GM19395 (cell line): Measurements from ENCODE around the gene FN3KRP.

Experiments
- ATAC-seq: cut with Tn5 transposase; IDR thresholded peaks from one replicate; pipeline ENCODE4 v1.9.1; 2021; ENCODE audit warnings: mild to moderate bottlenecking, moderate library complexity; ENCODE audit not compliant: unreplicated experiment

Gene FN3KRP

GRCh38 chr17:82716203-82717010, at the start of gene FN3KRP:
FN3KRP (plus strand) TSS chr17:82716706; CDS start chr17:82716756, 50 bp downstream.
- peak; percentile 65 for ATAC-seq

- no peak for ATAC-seq
Measured at GRCh38 chr17:82666931-82667667, 49.4 kb upstream of the FN3KRP start.

GRCh38 chr17:82667668-82668000, 48.9 kb upstream of the FN3KRP start:
- no peak for ATAC-seq

- ATAC-seq, result no peak
Measured at GRCh38 chr17:82668024-82668630, 48.4 kb upstream of the FN3KRP start.

- ATAC-seq, result no peak
Measured at GRCh38 chr17:82668631-82669099, 47.8 kb upstream of the FN3KRP start.

- ATAC-seq, result no peak
Measured at GRCh38 chr17:82670661-82671450, 45.6 kb upstream of the FN3KRP start.

- no peak for ATAC-seq
Measured at GRCh38 chr17:82674656-82675475, 41.6 kb upstream of the FN3KRP start.

- no peak for ATAC-seq
Measured at GRCh38 chr17:82675476-82676245, 40.8 kb upstream of the FN3KRP start.

- no peak for ATAC-seq
Measured at GRCh38 chr17:82677353-82677925, 39.1 kb upstream of the FN3KRP start.

GRCh38 chr17:82678265-82678891, 38.1 kb upstream of the FN3KRP start:
- no peak for ATAC-seq

GRCh38 chr17:82679586-82680465, 36.7 kb upstream of the FN3KRP start:
- no peak for ATAC-seq

- ATAC-seq, result no peak
Measured at GRCh38 chr17:82681547-82681946, 35.0 kb upstream of the FN3KRP start.

GRCh38 chr17:82683534-82683933, 33.0 kb upstream of the FN3KRP start:
- ATAC-seq, result no peak

- ATAC-seq, result no peak
Measured at GRCh38 chr17:82684228-82684841, 32.2 kb upstream of the FN3KRP start.

- no peak for ATAC-seq
Measured at GRCh38 chr17:82685291-82685690, 31.2 kb upstream of the FN3KRP start.

GRCh38 chr17:82686366-82687324, 29.9 kb upstream of the FN3KRP start:
- no peak for ATAC-seq
